ENCODE results near the gene ALB.

- TF ChIP-seq CTCF (conservative IDR thresholded peaks at IDR 0.05; ENCODE audit: low read depth, low read length) (no peak), EZH2 (IDR thresholded peaks at IDR 0.05; ENCODE audit: low read length, unreplicated experiment) (no peak)
These were observed 38.2 kb downstream of the ALB start for GRCh38 chr4:73442275-73442674.

All from PC-3 (cell line).